ENCODE measurements around the gene SLC25A12.

GRCh38 chr2:171852366-171852888, 41.6 kb downstream of the SLC25A12 start:
- TF ChIP-seq, protein P1, sequence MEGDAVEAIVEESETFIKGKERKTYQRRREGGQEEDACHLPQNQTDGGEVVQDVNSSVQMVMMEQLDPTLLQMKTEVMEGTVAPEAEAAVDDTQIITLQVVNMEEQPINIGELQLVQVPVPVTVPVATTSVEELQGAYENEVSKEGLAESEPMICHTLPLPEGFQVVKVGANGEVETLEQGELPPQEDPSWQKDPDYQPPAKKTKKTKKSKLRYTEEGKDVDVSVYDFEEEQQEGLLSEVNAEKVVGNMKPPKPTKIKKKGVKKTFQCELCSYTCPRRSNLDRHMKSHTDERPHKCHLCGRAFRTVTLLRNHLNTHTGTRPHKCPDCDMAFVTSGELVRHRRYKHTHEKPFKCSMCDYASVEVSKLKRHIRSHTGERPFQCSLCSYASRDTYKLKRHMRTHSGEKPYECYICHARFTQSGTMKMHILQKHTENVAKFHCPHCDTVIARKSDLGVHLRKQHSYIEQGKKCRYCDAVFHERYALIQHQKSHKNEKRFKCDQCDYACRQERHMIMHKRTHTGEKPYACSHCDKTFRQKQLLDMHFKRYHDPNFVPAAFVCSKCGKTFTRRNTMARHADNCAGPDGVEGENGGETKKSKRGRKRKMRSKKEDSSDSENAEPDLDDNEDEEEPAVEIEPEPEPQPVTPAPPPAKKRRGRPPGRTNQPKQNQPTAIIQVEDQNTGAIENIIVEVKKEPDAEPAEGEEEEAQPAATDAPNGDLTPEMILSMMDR (conservative IDR thresholded peaks at IDR 0.05 in 1 of 2, IDR thresholded peaks at IDR 0.05 in 1 of 2; ENCODE audit: extremely low read depth in 1 of 2, insufficient read depth in 1 of 2, low read depth in 1 of 2, low read length in 2 of 2), result no peak
- TF ChIP-seq EZH2 (IDR thresholded peaks at IDR 0.05; ENCODE audit: borderline replicate concordance, low read length), result no peak

Data from mammary epithelial cell (primary cell).